Right lobe of liver (tissue), 4 donors: ENCODE measurements around the gene AMDHD1.

ENCODE experiments used
- CTCF ChIP-seq, 4 donors: fragments of 200-600 bp in 3 of 4; fragments of 450-650 bp in 1 of 4; IDR thresholded peaks; one replicate each; pipeline versions ENCODE4 v1.5.1 to v1.8.0; 2016 to 2022; ENCODE audit warnings: antibody characterized with exemption in 4 of 4, mild to moderate bottlenecking in 2 of 4
- POLR2A ChIP-seq: fragments of 450-650 bp; IDR thresholded peaks from one replicate; pipeline ENCODE4 v1.6.1; 2017; ENCODE audit warnings: antibody characterized with exemption, mild to moderate bottlenecking
- donor health status: DM: no; HTN: no; CAD: no.
- donor health status: DM: no; HTN: no; CAD: no.
- donor health status: DM: no; HTN: yes; CAD: no.

- TF ChIP-seq CTCF (IDR thresholded peaks at IDR 0.05) (no peak), POLR2A (no peak)
Measured at GRCh38 chr12:95994476-95994875, 51.3 kb downstream of the AMDHD1 start.
